ENCODE results near the gene HRAS. TPM values are rescaled to one million over a fixed set of nuclear protein-coding genes. Genes with fewer than 3 reads are reported as not detected.
A peak's percentile ranks its signal among the peaks of the same experiment; 100 is the strongest.
"Not testable (repeated sequence)": the region's sequence is repeated elsewhere in the genome, so short reads cannot be mapped to it uniquely, and the experiment has no call there.

Gene HRAS
- 10 to 100 TPM; 27.3 to 63.3 (median 38.2) TPM for polyA plus RNA-seq (ENCODE audit: insufficient read depth in 1 of 5, insufficient read length in 5 of 5, low replicate concordance in 1 of 5)
- long read RNA-seq, donor 1, transcript HRAS-211 (7 exons, 1,114 nt), result minor isoform, 7 of 29 reads
- long read RNA-seq, donor 1, transcript HRAS-201 (6 exons, 894 nt), result major isoform, 10 of 29 reads
- long read RNA-seq, donor 1, partial matches to known transcripts, result 9 of 29 reads
- long read RNA-seq, donor 1, other reads (novel, unspliced or antisense), result 0 of 29 reads
- long read RNA-seq, donor 2, transcript HRAS-201 (6 exons, 894 nt), result major isoform, 9 of 16 reads
- long read RNA-seq, donor 2, partial matches to known transcripts, result 0 of 16 reads
- long read RNA-seq, donor 2, other reads (novel, unspliced or antisense), result 0 of 16 reads
- long read RNA-seq, donor 3, transcript HRAS-201 (6 exons, 894 nt), result major isoform, 5 of 16 reads
- long read RNA-seq, donor 3, partial matches to known transcripts, result 0 of 16 reads
- long read RNA-seq, donor 3, other reads (novel, unspliced or antisense), result 0 of 16 reads
- long read RNA-seq, donor 4, transcript HRAS-201 (6 exons, 894 nt), result major isoform, 7 of 15 reads
- long read RNA-seq, donor 4, transcript HRAS-211 (7 exons, 1,114 nt), result minor isoform, 5 of 15 reads
- long read RNA-seq, donor 4, partial matches to known transcripts, result 0 of 15 reads
- long read RNA-seq, donor 4, other reads (novel, unspliced or antisense), result 0 of 15 reads
- long read RNA-seq, donor 5, transcript HRAS-201 (6 exons, 894 nt), result major isoform, 14 of 23 reads
- long read RNA-seq, donor 5, partial matches to known transcripts, result 0 of 23 reads
- long read RNA-seq, donor 5, other reads (novel, unspliced or antisense), result 0 of 23 reads
- long read RNA-seq, donor 6, transcript HRAS-211 (7 exons, 1,114 nt), result minor isoform, 6 of 34 reads
- long read RNA-seq, donor 6, transcript HRAS-204 (6 exons, 1,233 nt), result minor isoform, 5 of 34 reads
- long read RNA-seq, donor 6, transcript HRAS-201 (6 exons, 894 nt), result major isoform, 19 of 34 reads
- long read RNA-seq, donor 6, partial matches to known transcripts, result 0 of 34 reads
- long read RNA-seq, donor 6, other reads (novel, unspliced or antisense), result 0 of 34 reads
- long read RNA-seq, donor 7, transcript HRAS-211 (7 exons, 1,114 nt), result minor isoform, 5 of 31 reads
- long read RNA-seq, donor 7, transcript HRAS-201 (6 exons, 894 nt), result major isoform, 15 of 31 reads
- long read RNA-seq, donor 7, partial matches to known transcripts, result 6 of 31 reads
- long read RNA-seq, donor 7, other reads (novel, unspliced or antisense), result 0 of 31 reads
- long read RNA-seq, donor 8, transcript HRAS-211 (7 exons, 1,114 nt), result major isoform, 5 of 15 reads
- long read RNA-seq, donor 8, partial matches to known transcripts, result 0 of 15 reads
- long read RNA-seq, donor 8, other reads (novel, unspliced or antisense), result 0 of 15 reads

GRCh38 chr11:535519-536454, at the start of gene HRAS:
TSS of gene HRAS (minus strand) at chr11:535576.
- DNase-seq, result peak; percentile 96

- DNase-seq, result no peak
Observed at GRCh38 chr11:584287-584686, 48.9 kb upstream of the HRAS start.

DNA sequence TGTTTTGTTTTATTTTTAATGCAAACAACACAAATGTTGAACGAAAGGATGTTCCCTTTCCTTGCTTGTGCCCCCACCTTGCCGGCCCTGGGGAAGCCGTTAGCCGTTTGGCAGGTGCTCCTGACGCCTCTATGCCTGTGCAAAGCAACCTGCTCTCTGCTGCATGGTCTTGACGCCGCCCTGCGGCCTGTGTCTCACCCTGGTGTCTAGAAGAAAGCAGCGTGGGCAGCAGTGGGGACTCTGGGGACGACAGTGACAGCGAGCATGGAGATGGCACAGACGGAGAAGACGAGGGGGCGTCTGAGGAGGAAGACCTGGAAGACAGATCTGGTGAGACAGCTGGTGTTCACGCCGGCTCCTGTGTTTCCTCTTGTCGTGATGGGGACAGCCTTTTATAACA, 46.4 kb upstream of the HRAS start:
- no peak for DNase-seq

DNA sequence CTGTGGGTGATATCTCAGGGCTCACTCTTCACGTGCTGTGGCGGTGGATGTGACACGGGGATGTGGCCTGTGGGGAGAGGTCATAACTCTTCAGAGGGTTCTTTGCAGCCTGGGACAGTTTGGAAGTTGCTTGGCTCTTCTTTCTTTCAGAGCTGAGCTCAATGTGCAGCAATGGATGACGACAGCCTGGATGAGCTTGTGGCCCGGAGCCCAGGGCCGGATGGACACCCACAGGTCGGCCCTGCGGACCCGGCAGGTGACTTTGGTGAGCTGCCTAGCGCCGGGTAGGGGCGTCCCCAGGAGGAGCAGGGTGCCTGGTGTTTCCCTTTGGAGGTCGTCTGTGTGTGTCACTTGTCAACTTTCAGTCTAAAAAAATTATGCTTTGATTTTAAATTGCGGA, 46.0 kb upstream of the HRAS start:
- DNase-seq, result no peak

- DNase-seq, result no peak
Observed at GRCh38 chr11:579830-580601, 44.6 kb upstream of the HRAS start.

DNA sequence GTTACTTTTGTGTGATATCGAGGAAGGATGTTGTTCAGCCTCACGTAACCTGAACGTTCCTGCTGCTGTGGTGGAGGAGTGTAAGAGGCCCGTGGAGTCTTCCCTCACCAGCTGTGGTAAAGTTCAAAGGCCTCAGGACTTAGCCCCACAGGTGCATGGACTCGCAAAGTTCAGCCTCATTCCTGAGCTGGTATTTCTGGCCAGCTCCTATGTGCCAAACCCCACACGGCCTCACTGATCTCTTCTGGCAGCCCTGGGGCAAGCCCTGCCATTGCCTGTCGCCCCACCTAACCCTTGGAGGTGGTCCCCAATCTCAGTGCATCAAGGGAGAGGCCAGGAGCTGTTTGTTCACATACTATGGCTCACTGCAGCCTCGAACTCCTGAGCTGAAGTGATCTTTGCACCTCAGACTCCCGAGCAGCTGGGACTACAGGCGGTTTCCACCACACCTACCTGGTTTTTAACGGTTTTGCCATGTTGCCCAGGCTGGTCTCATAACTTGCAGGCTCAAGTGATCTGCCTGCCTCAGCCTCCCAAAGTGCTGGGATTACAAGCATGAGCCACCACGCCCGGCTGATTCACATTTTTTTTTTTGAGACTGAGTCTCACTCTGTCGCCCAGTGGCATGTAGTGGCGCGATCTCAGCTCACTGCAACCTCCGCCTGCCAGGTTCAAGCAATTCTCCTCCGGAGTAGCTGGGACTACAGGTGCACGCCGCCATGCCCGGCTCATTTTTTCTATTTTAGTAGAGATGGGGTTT, 43.1 kb upstream of the HRAS start:
- DNase-seq, result no peak

DNA sequence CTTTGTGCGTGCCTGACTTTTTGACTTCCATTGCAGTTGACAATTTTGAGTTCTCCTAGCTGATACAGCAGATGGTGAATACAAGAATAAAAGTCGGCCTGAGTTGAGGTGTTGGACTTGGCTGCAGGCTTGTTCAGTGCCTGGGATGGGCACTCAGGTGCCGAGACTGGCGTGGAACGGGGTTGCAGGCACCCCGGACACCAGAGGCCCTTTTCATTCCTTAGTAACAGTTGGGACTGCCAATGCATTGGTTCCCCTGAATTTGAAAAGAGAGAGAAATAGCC, 42.2 kb upstream of the HRAS start:
- no peak for DNase-seq

- no peak for DNase-seq
Observed at GRCh38 chr11:576811-577610, 41.6 kb upstream of the HRAS start.

GRCh38 chr11:575996-576768, 40.8 kb upstream of the HRAS start, which contains the start of gene PHRF1:
TSS of gene PHRF1 (plus strand) at chr11:576470. CDS start at chr11:581513, 5,043 bp downstream.
- DNase-seq, result peak; percentile 96

GRCh38 chr11:575313-575995, 40.1 kb upstream of the HRAS start:
- peak in 1 of 2 donors; percentile 52 for DNase-seq

GRCh38 chr11:574632-575312, 39.4 kb upstream of the HRAS start:
- no peak for DNase-seq

- DNase-seq, result not testable (repeated sequence)
Observed at GRCh38 chr11:574031-574570, 38.7 kb upstream of the HRAS start.

GRCh38 chr11:573146-573759, 37.9 kb upstream of the HRAS start:
- DNase-seq, result no peak

DNA sequence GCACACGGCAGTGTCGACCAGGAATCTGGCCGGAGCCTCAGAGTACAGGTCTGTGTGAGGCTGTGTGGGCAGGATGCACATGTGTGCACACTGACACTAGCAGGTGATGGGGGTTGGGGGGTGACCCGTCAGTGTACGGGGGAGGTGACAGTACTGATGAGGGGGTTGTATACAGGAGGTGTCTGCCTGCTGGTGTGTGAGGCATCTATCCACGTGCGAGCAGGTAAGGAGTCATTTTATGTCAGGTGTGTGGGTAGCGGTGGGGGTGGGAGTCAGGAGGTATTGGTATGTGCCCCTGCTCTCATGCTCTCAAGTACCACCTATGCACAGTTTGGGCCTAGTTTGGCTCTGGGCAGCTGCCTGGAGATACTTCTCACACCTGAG, 36.4 kb upstream of the HRAS start:
- no peak for DNase-seq

GRCh38 chr11:569158-569885, 33.9 kb upstream of the HRAS start:
- no peak for DNase-seq
